Progenitor cell of endocrine pancreas (in vitro differentiated cells): Measurements from ENCODE around the gene TEX29. TPM values are rescaled to one million over a fixed set of nuclear protein-coding genes. Genes with fewer than 3 reads are reported as not detected.

Experiments used
- DNase-seq: peaks from one replicate; pipeline ENCODE4 v3.0.0; 2021; ENCODE audit warnings: low spot score; ENCODE audit not compliant: unreplicated experiment
- H3K27ac Mint-ChIP-seq: 2 replicates; pipeline ENCODE4 v1.8.0; 2021; ENCODE audit warnings: mild to moderate bottlenecking, moderate library complexity, mixed read lengths
- H3K27me3 Mint-ChIP-seq: 2 replicates; pipeline ENCODE4 v1.8.0; 2021; ENCODE audit warnings: mixed read lengths
- H3K36me3 Mint-ChIP-seq: 2 replicates; pipeline ENCODE4 v1.8.0; 2022; ENCODE audit warnings: mixed read lengths; ENCODE audit not compliant: insufficient read depth
- H3K4me1 Mint-ChIP-seq: 2 replicates; pipeline ENCODE4 v1.8.0; 2021; ENCODE audit warnings: low read depth, mixed read lengths
- H3K4me3 Mint-ChIP-seq: 2 replicates; pipeline ENCODE4 v1.8.0; 2021; ENCODE audit warnings: low read depth, mild to moderate bottlenecking, moderate library complexity, mixed read lengths
- H3K9me3 Mint-ChIP-seq: 2 replicates; pipeline ENCODE4 v1.8.0; 2021; ENCODE audit warnings: low read depth, mixed read lengths
- total RNA-seq: library from RNA; stranded (reverse); gene quantifications from 2 replicates; pipeline ENCODE4 v1.2.1, GENCODE V29; 2021
- TF ChIP-seq, protein P1 (sequence below): fragments of 200-600 bp; sonication (generic); IDR thresholded peaks from one replicate; pipeline ENCODE4 v1.5.0; 2021; ENCODE audit warnings: antibody characterized with exemption, mild to moderate bottlenecking; ENCODE audit not compliant: unreplicated experiment

TEX29 gene
- total RNA-seq, 1 donor from 2014 or later, result 0.43 TPM

GRCh38 chr13:111318386-111318785 lies 2.1 kb upstream of the TEX29 start:
- DNase-seq, result no peak
- H3K9me3 Mint-ChIP-seq, result no peaks in the 10 kb centered on the region
- no peak overlapping the region for H3K27ac Mint-ChIP-seq
- H3K4me1 Mint-ChIP-seq, result no peaks in the 10 kb centered on the region
- no peak overlapping the region for H3K4me3 Mint-ChIP-seq
- H3K27me3 Mint-ChIP-seq, result no peaks in the 10 kb centered on the region
- TF ChIP-seq, protein P1, sequence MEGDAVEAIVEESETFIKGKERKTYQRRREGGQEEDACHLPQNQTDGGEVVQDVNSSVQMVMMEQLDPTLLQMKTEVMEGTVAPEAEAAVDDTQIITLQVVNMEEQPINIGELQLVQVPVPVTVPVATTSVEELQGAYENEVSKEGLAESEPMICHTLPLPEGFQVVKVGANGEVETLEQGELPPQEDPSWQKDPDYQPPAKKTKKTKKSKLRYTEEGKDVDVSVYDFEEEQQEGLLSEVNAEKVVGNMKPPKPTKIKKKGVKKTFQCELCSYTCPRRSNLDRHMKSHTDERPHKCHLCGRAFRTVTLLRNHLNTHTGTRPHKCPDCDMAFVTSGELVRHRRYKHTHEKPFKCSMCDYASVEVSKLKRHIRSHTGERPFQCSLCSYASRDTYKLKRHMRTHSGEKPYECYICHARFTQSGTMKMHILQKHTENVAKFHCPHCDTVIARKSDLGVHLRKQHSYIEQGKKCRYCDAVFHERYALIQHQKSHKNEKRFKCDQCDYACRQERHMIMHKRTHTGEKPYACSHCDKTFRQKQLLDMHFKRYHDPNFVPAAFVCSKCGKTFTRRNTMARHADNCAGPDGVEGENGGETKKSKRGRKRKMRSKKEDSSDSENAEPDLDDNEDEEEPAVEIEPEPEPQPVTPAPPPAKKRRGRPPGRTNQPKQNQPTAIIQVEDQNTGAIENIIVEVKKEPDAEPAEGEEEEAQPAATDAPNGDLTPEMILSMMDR, result no peak
- H3K36me3 Mint-ChIP-seq, result peaks cover 3% of the 10 kb centered on the region

GRCh38 chr13:111319521-111319920 lies 921 bp upstream of the TEX29 start:
- Mint-ChIP-seq H3K36me3 (peaks cover 2% of the 10 kb centered on the region), H3K9me3 (no peaks in the 10 kb centered on the region), H3K27me3 (no peaks in the 10 kb centered on the region), H3K4me3 (no peak overlapping the region), H3K27ac (no peak overlapping the region), H3K4me1 (no peaks in the 10 kb centered on the region)
- DNase-seq, result no peak
- TF ChIP-seq, protein P1, result no peak

- Mint-ChIP-seq H3K4me1 (no peaks in the 10 kb centered on the region), H3K36me3 (no peaks in the 10 kb centered on the region), H3K9me3 (no peaks in the 10 kb centered on the region), H3K4me3 (no peak overlapping the region), H3K27me3 (no peaks in the 10 kb centered on the region), H3K27ac (no peak overlapping the region)
- TF ChIP-seq, protein P1, result no peak
- no peak for DNase-seq
Observed at GRCh38 chr13:111322001-111322915, 1.8 kb downstream of the TEX29 start.

GRCh38 chr13:111322916-111323331 lies 2.5 kb downstream of the TEX29 start:
- Mint-ChIP-seq H3K4me1 (no peaks in the 10 kb centered on the region), H3K27ac (no peak overlapping the region), H3K9me3 (no peaks in the 10 kb centered on the region), H3K36me3 (no peaks in the 10 kb centered on the region), H3K27me3 (no peaks in the 10 kb centered on the region), H3K4me3 (no peak overlapping the region)
- no peak for DNase-seq
- TF ChIP-seq, protein P1, result no peak

DNA sequence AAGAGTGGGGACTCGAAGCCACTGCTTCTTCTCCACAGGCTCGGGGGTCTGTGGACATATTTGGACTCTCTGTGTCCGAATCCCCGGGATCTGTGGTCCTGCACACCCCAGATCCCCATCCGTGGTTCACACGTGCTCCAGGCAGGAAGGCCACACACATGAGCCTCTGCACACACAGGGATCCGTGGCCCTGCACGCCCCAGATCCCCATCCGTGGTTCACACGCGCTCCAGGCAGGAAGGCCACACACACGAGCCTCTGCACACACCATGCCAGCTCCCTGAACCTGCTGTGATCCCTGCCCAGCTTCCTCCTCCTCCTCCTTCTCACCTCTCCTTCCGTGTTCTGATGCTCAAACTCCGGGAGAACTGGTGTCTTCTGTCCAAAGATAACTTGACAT lies 3.1 kb downstream of the TEX29 start:
- H3K27me3 Mint-ChIP-seq, result no peaks in the 10 kb centered on the region
- no peaks in the 10 kb centered on the region for H3K36me3 Mint-ChIP-seq
- TF ChIP-seq, protein P1, result no peak
- no peak for DNase-seq
- H3K27ac Mint-ChIP-seq, result peak overlapping the region; percentile 9
- no peaks in the 10 kb centered on the region for H3K9me3 Mint-ChIP-seq
- no peaks in the 10 kb centered on the region for H3K4me1 Mint-ChIP-seq
- H3K4me3 Mint-ChIP-seq, result no peak overlapping the region
